Ascending aorta (tissue), 2 donors: ENCODE data around the gene IMPA2. TPM values are rescaled to one million over a fixed set of nuclear protein-coding genes. Genes with fewer than 3 reads are reported as not detected.
A peak's percentile ranks its signal among the peaks of the same experiment; 100 is the strongest.

Experiments
- DNase-seq, 2 donors: peaks; one replicate each; pipeline ENCODE4 v3.0.0-alpha.2; 2019; ENCODE audit warnings: low spot score in 2 of 2
- H3K27ac ChIP-seq, 2 donors: fragments of 200-600 bp; sonication (generic); one replicate each; pipeline ENCODE4 v1.5.1; 2016 to 2017; ENCODE audit warnings: mild to moderate bottlenecking in 1 of 2
- H3K27me3 ChIP-seq: fragments of 200-600 bp; sonication (generic); one replicate; pipeline ENCODE4 v1.5.1; 2017
- H3K36me3 ChIP-seq, 2 donors: fragments of 200-600 bp; sonication (generic); one replicate each; pipeline ENCODE4 v1.5.1; 2016
- H3K4me1 ChIP-seq, 2 donors: fragments of 200-600 bp; sonication (generic); one replicate each; pipeline ENCODE4 v1.5.1; 2016 to 2017; ENCODE audit warnings: mild to moderate bottlenecking in 1 of 2
- H3K4me3 ChIP-seq, 2 donors: fragments of 200-600 bp; sonication (generic); one replicate each; pipeline ENCODE4 v1.5.1; 2016 to 2017; ENCODE audit warnings: mild to moderate bottlenecking in 1 of 2
- H3K9me3 ChIP-seq, 2 donors: fragments of 200-600 bp; sonication (generic); one replicate each; pipeline ENCODE4 v1.5.1; 2016
- CTCF ChIP-seq, 3 experiments: fragments of 200-600 bp in 2 of 3; fragments of 450-650 bp in 1 of 3; sonication (generic) in 2 of 3; IDR thresholded peaks; one replicate each; pipeline ENCODE4 v1.5.1; 2016 to 2019; ENCODE audit warnings: antibody characterized with exemption in 3 of 3, mild to moderate bottlenecking in 1 of 3, moderate library complexity in 1 of 3
- intact Hi-C: fragments of 100-400 bp; cut with DNase I; formaldehyde crosslinking; loops from one replicate; pipeline ENCODE4 v1.15.1; 2023
- total RNA-seq: library from RNA; depleted of rRNA; stranded (reverse); fragments of >200 nt; gene quantifications from one replicate; pipeline ENCODE4 v1.1.0, GENCODE V29; 2016

The IMPA2 gene
- total RNA-seq, 1 donor from 2014 or later = 43.4 TPM

DNA sequence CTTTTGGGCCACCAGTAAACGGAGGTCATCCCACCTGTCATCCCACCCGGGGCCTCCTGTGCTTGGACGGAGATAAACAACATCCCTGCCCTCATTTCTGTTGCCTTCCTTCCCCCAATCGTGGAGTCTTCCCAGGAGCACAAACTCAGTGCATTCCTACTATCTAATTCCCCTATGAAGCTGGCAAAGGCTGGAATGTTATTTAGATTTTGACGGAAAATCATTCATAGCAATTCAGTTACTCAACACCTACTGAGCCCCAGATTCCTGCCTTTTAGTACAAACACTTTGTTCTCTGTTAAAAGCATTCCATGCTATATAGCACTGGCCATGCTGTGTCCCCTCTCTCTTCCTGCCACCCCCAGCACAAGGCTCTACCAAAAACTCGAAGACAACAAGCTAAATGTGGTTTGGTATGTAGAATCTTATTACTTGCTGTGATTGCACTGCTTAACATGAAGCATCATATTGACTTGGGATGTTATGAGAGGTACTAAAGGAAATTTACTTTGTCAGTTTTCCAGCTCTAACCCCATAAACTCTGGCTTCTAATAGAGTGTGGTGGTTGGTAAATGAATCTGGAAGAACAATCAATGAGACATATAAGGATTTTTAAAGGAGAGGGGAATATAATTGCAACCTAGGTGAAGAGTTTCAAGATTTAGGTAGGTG is 32.3 kb upstream of the IMPA2 start:
- H3K27ac ChIP-seq = peak overlapping the region in 1 of 2 donors; percentile 25
- TF ChIP-seq CTCF (IDR thresholded peaks at IDR 0.05) = no peak
- intact Hi-C loops = loop anchor here (5.0 kb wide), 1 partner anchor 328 kb away; no protein-coding TSS in a partner anchor
- no peaks in the 10 kb centered on the region for H3K27me3 ChIP-seq
- H3K4me1 ChIP-seq = peaks cover 3 to 14% of the 10 kb centered on the region in 2 donors
- no peak for DNase-seq
- H3K36me3 ChIP-seq = no peaks in the 10 kb centered on the region
- no peak overlapping the region for H3K4me3 ChIP-seq
- H3K9me3 ChIP-seq = no peaks in the 10 kb centered on the region

DNA sequence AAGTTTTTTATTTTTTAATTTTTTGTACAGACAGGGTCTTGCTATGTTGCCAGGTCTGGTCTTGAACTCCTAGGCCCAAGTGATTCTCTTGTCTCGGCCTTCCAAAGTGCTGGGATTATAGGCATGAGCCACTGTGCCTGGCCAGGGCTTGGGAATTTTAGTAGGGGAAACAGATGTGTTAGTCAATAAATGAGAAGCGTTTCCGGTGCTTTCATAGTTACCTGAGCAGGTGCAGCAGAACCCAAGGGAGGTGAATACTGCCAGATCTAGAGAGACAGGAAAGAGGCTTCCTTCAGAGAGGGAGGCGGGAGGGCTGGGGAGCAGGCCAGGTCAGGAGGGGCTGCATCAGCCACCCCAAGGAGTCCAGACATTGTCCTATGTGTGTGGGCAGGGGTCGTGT is 30.5 kb upstream of the IMPA2 start:
- TF ChIP-seq CTCF (IDR thresholded peaks at IDR 0.05) = no peak
- H3K4me3 ChIP-seq = no peak overlapping the region
- H3K27ac ChIP-seq = no peak overlapping the region
- H3K4me1 ChIP-seq = peaks cover 3 to 14% of the 10 kb centered on the region in 2 donors
- no peaks in the 10 kb centered on the region for H3K9me3 ChIP-seq
- intact Hi-C loops = no loop called here
- H3K36me3 ChIP-seq = no peaks in the 10 kb centered on the region
- H3K27me3 ChIP-seq = no peaks in the 10 kb centered on the region
- DNase-seq = no peak

DNA sequence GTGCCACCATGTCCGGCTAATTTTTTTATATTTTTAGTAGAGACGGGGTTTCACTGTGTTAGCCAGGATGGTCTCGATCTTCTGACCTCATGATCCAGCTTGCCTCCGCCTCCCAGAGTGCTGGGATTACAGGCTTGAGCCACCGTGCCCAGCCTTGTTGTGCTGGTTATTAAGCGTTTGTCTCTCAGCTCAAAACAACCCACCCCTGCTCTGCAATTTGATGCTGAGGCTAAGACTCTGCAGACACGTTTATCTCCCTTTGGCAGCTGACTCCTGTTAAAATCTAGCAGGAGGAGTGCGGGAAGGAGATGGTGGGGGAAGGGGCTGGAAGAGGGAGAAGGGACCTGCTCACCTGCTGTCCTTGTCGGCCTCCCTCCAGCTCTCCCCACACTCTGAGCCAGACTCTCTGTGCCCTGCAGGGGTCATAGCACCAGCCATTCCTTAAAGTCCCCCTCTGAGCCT is 29.9 kb upstream of the IMPA2 start:
- Histone ChIP-seq H3K4me3 (no peak overlapping the region), H3K4me1 (peaks cover 0 to 10% of the 10 kb centered on the region in 2 donors), H3K27me3 (no peaks in the 10 kb centered on the region), H3K27ac (no peak overlapping the region), H3K36me3 (no peaks in the 10 kb centered on the region), H3K9me3 (no peaks in the 10 kb centered on the region)
- no peak for DNase-seq
- intact Hi-C loops = no loop called here
- TF ChIP-seq CTCF (IDR thresholded peaks at IDR 0.05) = no peak

DNA sequence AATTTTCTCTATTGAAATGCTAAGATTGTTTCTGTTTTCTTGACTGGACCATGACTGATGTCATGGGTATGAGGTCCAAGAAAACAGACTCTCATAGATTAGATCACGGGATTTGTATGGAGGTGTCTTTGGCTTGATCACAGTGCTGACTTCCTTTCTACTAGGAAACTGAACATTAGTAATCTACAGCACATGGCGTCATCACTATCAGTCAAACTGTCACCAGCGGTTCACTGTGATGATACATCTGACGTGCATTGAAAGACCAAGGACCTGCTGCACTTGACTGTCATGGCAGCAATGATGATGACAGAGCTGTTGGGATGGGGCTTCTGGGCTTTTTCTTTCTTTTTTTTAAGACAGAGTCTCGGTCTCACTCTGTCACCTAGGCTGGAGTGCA is 28.2 kb upstream of the IMPA2 start:
- intact Hi-C loops = no loop called here
- H3K4me1 ChIP-seq = peaks cover 0 to 2% of the 10 kb centered on the region in 2 donors
- peaks cover 0 to 9% of the 10 kb centered on the region in 2 donors for H3K9me3 ChIP-seq
- no peaks in the 10 kb centered on the region for H3K27me3 ChIP-seq
- no peak overlapping the region for H3K4me3 ChIP-seq
- no peak for TF ChIP-seq CTCF (IDR thresholded peaks at IDR 0.05)
- H3K27ac ChIP-seq = no peak overlapping the region
- no peaks in the 10 kb centered on the region for H3K36me3 ChIP-seq
- no peak for DNase-seq

DNA sequence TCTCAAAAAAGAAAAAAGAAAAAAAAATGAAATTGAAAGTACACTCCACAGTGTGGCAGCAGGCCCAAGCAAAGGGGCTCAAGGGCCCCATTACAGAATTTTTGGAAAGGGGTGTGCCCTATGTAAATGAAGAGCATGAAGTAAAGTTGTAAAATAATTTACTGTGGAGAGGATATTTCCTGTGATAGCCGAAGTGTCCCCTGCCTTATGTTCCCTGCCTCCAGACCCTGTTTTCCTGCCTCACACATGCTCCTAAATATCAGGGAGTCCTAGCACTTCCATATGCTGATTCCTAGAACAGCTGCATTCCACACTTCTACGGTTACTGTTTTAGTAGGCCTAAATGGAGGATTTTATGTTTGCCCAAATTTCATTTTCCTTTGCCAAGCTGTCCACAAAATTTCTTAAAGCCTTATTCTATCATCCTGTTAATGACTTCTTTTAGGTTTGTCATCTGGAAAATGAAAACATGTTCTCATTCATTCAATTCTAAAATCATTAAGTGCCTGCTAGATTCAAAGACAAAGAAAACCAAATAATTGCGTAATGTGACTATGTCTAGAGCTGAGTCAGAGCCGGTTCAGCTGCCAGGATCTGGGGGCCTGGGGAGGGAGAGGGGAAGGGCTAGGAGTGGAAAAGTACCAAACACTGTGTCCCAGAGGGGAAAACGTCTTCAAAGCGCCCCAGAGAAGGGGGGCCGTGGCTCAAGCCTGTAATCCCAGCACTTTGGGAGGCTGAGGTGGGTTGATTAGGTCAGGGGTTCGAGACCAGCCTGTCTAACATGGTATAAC is 25.9 kb upstream of the IMPA2 start:
- no peak overlapping the region for H3K27ac ChIP-seq
- no peak overlapping the region for H3K4me3 ChIP-seq
- H3K4me1 ChIP-seq = no peaks in the 10 kb centered on the region
- intact Hi-C loops = no loop called here
- peaks cover 0 to 9% of the 10 kb centered on the region in 2 donors for H3K9me3 ChIP-seq
- no peaks in the 10 kb centered on the region for H3K27me3 ChIP-seq
- DNase-seq = no peak
- TF ChIP-seq CTCF (IDR thresholded peaks at IDR 0.05) = no peak
- H3K36me3 ChIP-seq = no peaks in the 10 kb centered on the region
